HG03066 (cell line): ENCODE measurements around the gene GALNT15.

Source experiments
- ATAC-seq: cut with Tn5 transposase; IDR thresholded peaks from one replicate; pipeline ENCODE4 v1.9.1; 2021; ENCODE audit warnings: low read depth; ENCODE audit not compliant: unreplicated experiment

Gene GALNT15, protein sequence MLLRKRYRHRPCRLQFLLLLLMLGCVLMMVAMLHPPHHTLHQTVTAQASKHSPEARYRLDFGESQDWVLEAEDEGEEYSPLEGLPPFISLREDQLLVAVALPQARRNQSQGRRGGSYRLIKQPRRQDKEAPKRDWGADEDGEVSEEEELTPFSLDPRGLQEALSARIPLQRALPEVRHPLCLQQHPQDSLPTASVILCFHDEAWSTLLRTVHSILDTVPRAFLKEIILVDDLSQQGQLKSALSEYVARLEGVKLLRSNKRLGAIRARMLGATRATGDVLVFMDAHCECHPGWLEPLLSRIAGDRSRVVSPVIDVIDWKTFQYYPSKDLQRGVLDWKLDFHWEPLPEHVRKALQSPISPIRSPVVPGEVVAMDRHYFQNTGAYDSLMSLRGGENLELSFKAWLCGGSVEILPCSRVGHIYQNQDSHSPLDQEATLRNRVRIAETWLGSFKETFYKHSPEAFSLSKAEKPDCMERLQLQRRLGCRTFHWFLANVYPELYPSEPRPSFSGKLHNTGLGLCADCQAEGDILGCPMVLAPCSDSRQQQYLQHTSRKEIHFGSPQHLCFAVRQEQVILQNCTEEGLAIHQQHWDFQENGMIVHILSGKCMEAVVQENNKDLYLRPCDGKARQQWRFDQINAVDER

DNA sequence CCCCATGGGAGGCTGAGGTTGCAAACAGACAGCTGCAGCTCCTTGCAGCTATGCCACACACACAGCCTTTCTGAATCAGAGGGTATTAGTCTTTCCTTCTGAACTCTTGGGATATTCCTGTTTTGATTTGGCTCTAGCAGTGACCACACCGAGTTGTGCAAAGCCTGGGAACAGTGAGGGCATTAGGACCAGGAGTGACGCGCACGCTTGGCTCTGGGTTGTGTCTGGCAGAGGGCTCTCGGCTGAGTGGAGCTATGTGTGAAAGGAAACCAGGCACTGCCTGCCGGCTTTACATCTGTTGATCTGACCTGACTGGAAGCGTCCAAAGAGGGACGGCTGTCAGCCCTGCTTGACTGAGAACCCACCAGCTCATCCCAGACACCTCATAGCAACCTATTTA, at the start of gene GALNT15:
Gene GALNT15, plus strand, starts transcription at position 292 of the 400 bp plus-strand sequence. CDS start 472 bp downstream, outside the sequence.
- no peak for ATAC-seq

GRCh38 chr3:16126634-16127033, 47.8 kb upstream of the GALNT15 start:
- ATAC-seq = no peak

DNA sequence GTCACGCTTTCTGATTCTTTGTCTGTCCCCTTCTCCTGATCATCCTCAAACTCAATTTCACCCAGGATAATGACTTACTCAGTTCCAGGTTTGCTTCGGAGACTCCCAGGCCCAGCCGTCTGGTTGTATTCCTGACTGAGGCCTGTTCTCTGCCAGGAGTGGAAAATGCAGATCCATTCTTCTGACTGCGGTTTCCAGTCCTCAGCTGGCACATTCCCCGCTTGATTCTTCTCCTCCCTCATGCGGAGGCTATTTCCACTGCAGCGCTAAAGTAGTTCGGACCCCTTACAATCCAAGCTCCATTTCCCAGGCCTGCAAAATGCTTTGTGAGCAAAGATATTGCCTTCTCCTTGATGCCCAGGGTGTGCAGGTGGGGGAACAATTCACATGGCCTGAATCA, 47.2 kb upstream of the GALNT15 start:
- ATAC-seq = no peak

GRCh38 chr3:16130066-16130465, 44.4 kb upstream of the GALNT15 start:
- ATAC-seq = no peak

DNA sequence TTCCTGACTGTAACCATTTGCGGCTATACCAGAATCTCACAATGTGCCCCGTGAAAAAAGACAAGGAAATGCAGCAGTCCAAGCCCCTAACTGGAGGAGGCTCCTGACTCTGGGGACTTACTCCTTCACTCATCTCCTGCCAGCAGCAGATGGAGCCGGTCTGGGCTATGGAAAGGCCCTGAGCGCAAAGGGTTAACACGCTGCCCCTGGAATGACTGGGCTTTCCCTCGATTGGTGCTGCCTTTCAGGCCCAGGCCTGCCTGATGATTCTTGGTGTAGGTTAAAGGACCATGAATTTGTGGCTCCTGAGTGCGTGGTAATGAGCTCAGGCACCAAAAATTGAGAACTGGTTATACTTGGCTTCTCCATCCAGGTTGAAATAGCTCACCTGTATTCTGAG, 42.3 kb upstream of the GALNT15 start:
- ATAC-seq = no peak

- ATAC-seq = no peak
Measured at GRCh38 chr3:16132928-16133327, 41.6 kb upstream of the GALNT15 start.

DNA sequence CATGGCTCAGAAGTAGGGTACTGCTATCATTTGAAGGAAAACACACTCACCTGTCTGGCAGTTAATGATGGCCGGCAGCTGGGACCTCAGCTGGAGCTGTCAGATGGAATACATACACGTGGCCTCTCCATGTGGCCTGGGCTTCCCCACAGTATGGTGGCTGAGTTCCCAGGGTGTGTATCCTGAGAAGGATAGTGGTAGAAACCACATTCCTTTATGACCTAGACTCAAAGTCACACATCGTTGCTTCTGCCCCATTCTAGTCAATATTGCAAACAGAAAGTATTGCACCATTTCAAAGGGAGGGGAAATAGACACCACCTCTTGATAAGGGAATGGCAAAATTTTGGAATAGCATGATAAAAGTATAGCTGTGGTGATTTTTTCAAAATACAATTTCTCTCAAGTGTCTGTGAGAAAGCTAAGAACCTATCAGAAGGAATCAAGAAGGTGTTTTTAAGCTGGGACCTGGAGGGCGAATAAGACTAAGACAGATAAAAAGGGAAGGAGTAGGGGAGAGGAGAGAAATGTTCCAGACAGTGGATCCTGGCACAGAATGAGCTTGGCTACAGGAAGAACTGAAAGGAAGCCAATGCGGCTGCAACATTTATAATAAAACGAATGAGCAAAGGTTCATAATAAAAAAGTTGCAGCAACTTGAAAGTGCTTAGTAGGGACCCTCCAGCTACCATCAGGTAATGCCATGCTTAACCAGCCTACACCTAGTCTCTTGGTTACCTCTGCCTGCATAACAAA, 40.1 kb upstream of the GALNT15 start:
- ATAC-seq = no peak

GRCh38 chr3:16136055-16136454, 38.4 kb upstream of the GALNT15 start:
- ATAC-seq = no peak

GRCh38 chr3:16137044-16137443, 37.4 kb upstream of the GALNT15 start:
- no peak for ATAC-seq

- ATAC-seq = no peak
Measured at GRCh38 chr3:16137977-16138376, 36.5 kb upstream of the GALNT15 start.

- ATAC-seq = no peak
Measured at GRCh38 chr3:16140116-16140893, 34.2 kb upstream of the GALNT15 start.

DNA sequence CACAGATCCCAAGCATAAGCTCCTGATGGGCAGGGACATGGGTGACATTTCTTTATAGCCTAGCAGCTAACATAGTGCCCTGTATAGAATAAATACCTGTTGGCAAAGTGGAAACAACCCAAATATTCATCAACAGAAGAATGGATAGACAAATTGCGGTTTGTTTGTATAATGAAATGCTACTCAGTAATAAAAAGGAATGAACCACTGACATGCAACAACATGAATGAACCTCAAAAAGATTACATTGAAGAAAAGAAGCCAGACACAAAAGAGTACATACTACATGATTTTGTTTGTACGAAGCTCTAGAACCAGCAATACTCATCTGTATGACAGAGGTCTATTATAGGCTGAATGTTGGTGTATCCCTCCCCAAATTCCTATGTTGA, 33.6 kb upstream of the GALNT15 start:
- no peak for ATAC-seq

DNA sequence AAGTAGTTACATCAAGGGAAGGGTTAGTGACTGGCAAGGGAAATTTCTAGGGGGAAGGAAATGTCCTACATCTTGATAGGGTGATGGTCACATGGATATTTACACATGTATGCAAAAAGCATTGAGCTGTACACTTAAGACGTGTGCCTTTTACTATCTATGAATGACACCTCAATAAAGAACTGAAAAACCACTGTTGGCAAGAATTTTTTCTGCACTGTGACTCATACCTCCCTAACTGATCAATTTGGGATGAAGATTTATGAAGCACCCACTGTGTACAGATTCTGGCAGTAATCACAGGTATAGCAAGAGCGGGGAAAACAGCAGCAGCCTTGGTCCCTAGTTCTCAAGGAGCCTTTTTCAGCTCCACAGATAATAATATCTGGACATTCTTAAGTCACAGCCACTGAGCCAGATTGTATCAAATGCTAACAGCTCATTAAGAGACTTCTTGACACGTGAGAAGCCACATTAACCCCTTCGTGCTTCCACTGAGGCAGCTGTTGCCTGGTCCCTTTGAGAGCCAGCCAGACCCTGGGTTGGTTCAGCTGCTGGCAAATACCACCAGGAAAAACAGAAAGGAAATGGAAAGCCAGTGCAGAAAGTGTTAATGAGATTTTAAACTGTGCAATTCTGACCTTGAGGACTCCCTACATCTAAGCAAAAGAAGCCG, 32.0 kb upstream of the GALNT15 start:
- ATAC-seq = no peak

DNA sequence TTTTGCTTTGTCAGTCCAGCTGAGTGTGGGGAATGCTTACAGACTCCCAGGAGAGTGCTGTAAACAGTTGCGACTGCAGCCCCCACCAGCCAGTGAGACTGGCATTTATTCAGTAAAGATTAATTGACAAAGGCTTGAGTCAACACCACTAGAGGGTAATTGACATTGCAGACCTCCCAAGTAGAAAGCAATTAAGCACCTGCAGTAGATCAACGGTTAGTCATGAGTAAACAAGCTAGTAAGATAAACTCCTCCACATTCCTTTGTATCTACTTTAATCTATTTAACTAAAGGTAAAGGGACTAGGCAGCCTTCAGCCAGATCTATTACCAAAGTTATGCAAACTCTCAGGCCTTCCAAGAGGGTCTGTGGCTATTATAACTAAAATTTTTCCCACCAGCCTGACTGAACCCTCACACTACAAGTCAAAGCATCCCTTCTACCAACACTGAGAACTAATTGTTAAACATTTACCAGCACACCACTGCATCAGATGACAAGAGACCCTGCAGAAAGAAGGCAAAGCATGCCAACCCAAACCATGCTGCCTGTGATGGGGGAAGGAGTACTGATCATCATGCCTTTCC, 30.5 kb upstream of the GALNT15 start:
- no peak for ATAC-seq

- no peak for ATAC-seq
Measured at GRCh38 chr3:16145176-16145575, 29.3 kb upstream of the GALNT15 start.

DNA sequence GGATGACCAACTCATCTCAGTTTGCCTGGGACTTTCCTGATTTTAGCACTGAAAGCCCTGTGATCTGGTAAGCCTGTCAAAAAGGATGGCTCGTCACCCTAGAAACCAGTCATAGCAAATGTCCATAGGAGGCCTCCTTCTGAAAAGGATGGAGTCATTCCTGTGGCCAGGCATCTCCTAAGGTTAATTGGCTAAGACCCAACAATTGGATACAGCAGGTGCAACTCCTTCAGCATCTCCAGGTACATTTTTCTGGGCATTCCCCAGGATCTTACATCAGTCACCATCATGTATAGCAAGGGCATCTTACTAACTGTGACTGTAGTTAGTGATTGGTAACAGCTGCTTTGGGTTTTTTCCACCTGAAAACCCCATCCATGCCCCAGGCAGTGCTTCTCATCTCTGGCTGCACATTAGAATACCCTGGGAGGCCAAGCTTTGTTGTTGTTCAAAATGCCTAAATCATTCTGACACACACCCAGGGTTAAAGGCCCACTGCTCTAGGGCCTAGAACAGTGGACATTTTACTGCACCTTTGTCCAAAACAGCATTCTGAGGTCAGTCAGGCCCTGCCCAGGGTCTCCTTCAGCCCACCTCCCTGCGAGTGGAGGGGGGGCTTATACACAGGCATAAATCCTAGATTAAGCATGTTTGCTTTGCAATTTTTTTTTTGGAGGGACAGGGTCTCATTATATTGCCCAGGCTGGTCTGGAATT, 28.3 kb upstream of the GALNT15 start:
- ATAC-seq = no peak

GRCh38 chr3:16147220-16147994, 27.1 kb upstream of the GALNT15 start:
- ATAC-seq = no peak

GRCh38 chr3:16148213-16148612, 26.3 kb upstream of the GALNT15 start:
- ATAC-seq = no peak
